ENCODE results near the gene PSPN.

Gene PSPN

DNA sequence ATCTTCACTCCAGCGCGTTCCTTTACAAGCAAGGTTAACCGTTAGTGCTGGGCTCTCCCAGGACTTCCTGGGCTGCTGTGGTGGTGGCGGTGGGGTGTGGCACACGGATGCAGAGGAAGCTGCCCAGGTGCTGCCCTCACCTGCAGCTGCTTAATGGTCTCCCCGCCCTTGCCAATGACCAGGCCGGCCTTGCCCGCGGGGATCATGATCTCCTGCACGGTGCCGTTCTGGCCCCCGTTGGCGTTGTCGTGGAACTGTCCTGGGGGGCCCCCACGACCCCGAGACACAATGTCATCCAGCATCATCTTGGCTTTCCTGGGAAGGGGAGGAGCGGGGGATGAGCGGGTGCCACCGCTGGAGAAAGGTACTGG is 42.8 kb upstream of the PSPN start:
- DNase-seq (ENCODE audit: low read depth, low spot score): no peak
- in situ Hi-C loops (cut with HindIII; ENCODE audit: low sequenced_read_pairs): no loop called here
- no peak overlapping the region for H3K4me3 ChIP-seq (ENCODE audit: low read depth, low read length)
- TF ChIP-seq, protein P1, sequence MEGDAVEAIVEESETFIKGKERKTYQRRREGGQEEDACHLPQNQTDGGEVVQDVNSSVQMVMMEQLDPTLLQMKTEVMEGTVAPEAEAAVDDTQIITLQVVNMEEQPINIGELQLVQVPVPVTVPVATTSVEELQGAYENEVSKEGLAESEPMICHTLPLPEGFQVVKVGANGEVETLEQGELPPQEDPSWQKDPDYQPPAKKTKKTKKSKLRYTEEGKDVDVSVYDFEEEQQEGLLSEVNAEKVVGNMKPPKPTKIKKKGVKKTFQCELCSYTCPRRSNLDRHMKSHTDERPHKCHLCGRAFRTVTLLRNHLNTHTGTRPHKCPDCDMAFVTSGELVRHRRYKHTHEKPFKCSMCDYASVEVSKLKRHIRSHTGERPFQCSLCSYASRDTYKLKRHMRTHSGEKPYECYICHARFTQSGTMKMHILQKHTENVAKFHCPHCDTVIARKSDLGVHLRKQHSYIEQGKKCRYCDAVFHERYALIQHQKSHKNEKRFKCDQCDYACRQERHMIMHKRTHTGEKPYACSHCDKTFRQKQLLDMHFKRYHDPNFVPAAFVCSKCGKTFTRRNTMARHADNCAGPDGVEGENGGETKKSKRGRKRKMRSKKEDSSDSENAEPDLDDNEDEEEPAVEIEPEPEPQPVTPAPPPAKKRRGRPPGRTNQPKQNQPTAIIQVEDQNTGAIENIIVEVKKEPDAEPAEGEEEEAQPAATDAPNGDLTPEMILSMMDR (IDR thresholded peaks at IDR 0.05; ENCODE audit: low read depth, low read length): no peak

DNA sequence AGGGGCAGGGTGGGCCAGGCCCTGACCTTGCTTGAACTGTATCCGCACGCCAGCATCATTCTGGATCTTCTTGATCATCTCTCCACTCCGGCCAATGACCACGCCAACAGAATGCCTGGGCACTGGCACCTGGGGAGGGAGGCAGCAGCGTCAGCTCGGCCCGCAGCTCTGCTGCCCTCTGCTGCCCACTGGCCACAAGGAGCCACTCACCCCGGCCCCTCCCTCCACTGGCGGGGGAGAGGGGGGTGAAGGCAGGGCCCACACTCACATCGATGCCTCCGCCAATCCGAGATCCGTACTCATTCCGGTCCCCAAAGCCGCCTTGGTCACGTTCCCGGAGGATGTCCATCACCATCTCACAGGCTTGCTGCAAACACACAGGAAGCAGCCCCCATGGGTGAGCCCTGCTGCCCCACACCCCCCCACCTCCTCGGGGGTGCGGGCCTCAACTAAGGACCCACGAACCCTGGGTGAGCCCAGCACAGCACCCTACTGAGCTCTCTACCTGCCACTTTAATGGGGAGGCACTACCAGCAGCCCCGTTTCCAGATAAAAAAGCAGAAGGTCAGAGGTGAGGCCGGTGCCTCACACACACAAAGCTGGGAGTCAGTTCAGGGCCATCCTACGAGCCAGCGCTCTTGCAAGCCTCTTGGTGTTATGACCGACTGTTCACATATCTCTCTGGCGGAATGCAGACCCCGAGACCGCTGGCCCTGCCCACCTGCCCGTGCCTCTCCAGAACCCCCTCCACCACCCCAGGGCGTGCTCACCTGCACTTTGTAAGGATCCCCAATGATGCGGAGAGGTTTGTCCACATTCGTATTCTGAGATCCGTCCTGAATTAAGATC is 42.2 kb upstream of the PSPN start:
- peak; percentile 13 for DNase-seq (ENCODE audit: low read depth, low spot score)
- in situ Hi-C loops (cut with HindIII; ENCODE audit: low sequenced_read_pairs): no loop called here
- TF ChIP-seq, protein P1 (IDR thresholded peaks at IDR 0.05; ENCODE audit: low read depth, low read length): peak; percentile 58
- H3K4me3 ChIP-seq (ENCODE audit: low read depth, low read length): no peak overlapping the region

DNA sequence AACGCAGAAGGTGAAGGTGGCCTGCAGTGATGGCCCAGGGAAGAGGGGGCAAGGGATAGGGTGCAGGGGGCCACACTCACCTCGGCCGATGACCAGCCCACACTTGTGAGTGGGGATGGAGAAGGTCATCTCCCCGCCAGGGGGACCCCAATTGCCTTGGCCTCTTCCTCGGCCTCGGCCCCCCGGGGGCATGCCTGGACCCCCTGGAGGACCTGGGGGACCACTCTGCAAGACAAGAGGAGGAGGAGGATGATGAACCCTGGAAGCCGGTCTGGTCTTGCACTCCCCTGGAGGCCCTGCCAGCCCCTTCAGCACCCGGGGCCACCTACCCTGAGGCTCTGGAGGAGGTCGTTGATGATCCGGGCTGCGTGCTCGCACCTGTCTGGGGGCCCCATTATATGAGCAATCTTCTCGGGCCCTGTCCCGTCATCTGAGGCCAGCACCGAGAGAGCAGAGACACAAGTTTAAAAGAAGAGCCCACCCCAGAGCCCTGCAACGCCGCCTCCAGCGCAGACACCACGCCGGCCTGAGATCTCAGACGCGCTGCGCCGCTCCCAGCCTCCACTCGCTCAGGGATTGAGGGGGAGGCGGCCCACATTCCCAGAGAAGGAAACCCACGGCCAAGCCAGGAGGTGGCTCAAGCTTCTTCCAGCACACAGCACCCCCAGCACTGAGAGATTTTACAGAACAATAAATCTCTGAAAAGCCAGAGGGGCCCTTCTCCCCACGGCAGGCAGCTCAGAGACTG is 41.1 kb upstream of the PSPN start:
- TF ChIP-seq, protein P1 (IDR thresholded peaks at IDR 0.05; ENCODE audit: low read depth, low read length): no peak
- no peak for DNase-seq (ENCODE audit: low read depth, low spot score)
- H3K4me3 ChIP-seq (ENCODE audit: low read depth, low read length): no peak overlapping the region
- in situ Hi-C loops (cut with HindIII; ENCODE audit: low sequenced_read_pairs): no loop called here

DNA sequence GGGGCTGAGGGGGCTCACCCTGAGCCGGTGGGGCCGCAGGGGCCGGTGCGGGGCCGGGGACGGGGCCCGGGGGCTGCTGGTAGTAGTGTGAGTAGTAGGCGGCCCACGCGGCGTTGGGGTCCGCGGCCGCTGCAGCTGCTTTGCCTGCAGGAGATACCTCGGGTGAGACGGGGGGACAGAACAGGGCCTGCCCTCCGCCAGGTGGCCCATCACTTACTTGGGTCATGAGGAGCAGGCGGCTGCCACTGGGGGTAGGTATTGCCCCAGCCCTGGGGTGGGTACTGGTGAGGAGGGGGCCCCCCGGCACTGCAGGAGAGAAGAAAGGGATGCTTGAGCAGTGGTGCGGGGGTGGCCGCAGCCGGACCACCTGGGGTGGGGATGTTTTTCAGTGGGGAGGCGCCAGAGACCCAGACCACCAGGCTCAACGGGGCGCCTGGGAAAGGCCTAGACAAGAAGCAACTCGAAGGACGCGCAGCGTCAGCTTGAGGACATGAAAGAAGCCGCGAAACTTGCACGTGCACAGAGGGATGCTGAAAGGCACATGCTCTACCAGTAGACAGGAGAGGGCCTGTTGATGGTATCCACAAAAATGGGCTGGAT is 40.0 kb upstream of the PSPN start:
- DNase-seq (ENCODE audit: low read depth, low spot score): no peak
- H3K4me3 ChIP-seq (ENCODE audit: low read depth, low read length): no peak overlapping the region
- in situ Hi-C loops (cut with HindIII; ENCODE audit: low sequenced_read_pairs): no loop called here
- TF ChIP-seq, protein P1 (IDR thresholded peaks at IDR 0.05; ENCODE audit: low read depth, low read length): no peak

DNA sequence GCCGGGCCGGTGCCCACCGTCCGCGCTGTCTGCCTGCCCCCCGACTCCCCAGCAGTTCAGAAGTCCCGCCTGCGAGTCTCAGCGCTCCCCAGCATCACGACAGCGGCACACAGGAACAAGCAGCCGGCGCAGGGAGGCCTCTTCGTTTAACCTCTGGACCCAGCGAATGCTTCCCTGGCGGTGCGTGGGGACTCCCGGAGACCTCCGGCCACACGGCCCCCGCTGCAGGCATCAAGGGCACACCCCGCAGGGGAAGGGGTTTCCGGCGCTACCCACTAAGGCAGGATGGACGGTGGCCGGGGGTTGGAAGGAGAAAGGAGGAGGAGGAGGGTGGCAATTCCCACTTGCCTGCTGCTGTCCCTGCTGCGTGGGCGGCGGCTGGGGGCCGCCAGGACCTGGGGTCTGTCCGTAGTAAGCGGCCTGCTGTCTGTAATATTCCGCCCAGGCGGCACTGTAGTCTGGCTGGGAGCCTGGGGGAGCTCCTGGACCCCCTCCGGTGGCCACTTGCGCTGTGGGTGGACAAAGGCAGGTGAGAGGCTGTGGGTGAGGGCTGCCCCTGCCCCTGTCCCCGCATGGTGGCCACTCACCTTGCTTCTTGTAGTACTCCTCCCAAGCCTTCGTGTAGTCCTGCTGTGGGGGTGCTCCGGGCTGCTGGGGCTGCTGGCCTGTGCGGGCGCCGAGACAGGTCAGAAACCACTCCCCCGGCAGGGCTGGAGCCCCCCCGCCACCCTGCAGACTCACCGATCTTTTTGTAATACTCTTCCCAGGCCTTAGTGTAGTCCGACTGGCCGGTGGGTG is 39.3 kb upstream of the PSPN start:
- H3K4me3 ChIP-seq (ENCODE audit: low read depth, low read length): no peak overlapping the region
- in situ Hi-C loops (cut with HindIII; ENCODE audit: low sequenced_read_pairs): no loop called here
- TF ChIP-seq, protein P1 (IDR thresholded peaks at IDR 0.05; ENCODE audit: low read depth, low read length): no peak
- DNase-seq (ENCODE audit: low read depth, low spot score): no peak

All from astrocyte of the spinal cord (primary cell).